Neural progenitor cell (in vitro differentiated cells): ENCODE results near the gene DNER.

Experiments
- EZH2 ChIP-seq: fragments of 200-600 bp; sonication (generic); IDR thresholded peaks from 2 replicates; pipeline ENCODE4 v1.6.1; 2017; ENCODE audit warnings: antibody characterized with exemption, mild to moderate bottlenecking, moderate library complexity
- EZH2phosphoT487 ChIP-seq: fragments of 200-600 bp; sonication (generic); IDR thresholded peaks from 2 replicates; pipeline ENCODE4 v1.6.1; 2017; ENCODE audit warnings: antibody characterized with exemption
- TF ChIP-seq, protein P1 (sequence below): fragments of 200-600 bp; sonication (generic); IDR thresholded peaks from 2 replicates; pipeline ENCODE4 v1.5.1; 2017; ENCODE audit warnings: antibody characterized with exemption, mild to moderate bottlenecking

DNA sequence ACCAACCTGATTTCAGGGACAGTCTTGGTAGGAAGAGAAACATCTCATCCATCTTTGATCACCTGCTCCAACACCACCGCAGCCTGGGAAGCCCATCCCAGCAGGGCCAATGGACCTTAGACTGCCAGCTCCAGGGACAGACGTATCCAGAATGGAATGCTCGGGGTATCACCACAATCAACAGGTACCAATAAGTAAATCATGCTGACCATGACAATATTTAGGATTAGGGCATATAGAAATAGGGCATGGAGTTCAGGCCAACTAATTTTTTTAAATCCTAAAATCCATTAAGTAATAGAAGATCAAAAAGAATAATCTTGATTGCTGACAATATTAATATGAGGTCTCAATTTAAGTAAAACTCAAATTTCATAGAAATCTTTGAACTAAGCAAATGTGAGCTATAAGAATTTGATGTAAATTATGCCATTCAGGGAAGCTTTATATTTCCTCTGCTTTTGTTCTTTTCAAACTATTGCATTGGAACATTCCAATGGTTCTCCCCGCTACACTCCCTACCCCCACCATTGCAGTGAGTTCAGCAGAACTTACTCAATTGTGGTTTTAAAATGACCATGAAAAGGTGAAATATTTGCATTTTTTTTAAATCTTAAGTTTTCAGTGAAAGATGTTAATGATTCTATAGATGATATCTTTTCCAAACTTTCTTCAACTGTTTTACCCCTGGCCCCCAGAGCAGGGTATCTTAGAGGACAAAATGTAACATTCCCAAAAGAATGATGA is 138.6 kb downstream of the DNER start:
- TF ChIP-seq, protein P1, sequence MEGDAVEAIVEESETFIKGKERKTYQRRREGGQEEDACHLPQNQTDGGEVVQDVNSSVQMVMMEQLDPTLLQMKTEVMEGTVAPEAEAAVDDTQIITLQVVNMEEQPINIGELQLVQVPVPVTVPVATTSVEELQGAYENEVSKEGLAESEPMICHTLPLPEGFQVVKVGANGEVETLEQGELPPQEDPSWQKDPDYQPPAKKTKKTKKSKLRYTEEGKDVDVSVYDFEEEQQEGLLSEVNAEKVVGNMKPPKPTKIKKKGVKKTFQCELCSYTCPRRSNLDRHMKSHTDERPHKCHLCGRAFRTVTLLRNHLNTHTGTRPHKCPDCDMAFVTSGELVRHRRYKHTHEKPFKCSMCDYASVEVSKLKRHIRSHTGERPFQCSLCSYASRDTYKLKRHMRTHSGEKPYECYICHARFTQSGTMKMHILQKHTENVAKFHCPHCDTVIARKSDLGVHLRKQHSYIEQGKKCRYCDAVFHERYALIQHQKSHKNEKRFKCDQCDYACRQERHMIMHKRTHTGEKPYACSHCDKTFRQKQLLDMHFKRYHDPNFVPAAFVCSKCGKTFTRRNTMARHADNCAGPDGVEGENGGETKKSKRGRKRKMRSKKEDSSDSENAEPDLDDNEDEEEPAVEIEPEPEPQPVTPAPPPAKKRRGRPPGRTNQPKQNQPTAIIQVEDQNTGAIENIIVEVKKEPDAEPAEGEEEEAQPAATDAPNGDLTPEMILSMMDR = no peak
- TF ChIP-seq EZH2 = no peak
- no peak for TF ChIP-seq EZH2phosphoT487
